HG03571 (cell line): ENCODE results near the gene DBF4B.

Experiments used
- ATAC-seq: cut with Tn5 transposase; IDR thresholded peaks from one replicate; pipeline ENCODE4 v1.9.1; 2021; ENCODE audit not compliant: unreplicated experiment

The DBF4B gene

GRCh38 chr17:44775838-44776621 lies 67.6 kb downstream of the DBF4B start:
- no peak for ATAC-seq

DNA sequence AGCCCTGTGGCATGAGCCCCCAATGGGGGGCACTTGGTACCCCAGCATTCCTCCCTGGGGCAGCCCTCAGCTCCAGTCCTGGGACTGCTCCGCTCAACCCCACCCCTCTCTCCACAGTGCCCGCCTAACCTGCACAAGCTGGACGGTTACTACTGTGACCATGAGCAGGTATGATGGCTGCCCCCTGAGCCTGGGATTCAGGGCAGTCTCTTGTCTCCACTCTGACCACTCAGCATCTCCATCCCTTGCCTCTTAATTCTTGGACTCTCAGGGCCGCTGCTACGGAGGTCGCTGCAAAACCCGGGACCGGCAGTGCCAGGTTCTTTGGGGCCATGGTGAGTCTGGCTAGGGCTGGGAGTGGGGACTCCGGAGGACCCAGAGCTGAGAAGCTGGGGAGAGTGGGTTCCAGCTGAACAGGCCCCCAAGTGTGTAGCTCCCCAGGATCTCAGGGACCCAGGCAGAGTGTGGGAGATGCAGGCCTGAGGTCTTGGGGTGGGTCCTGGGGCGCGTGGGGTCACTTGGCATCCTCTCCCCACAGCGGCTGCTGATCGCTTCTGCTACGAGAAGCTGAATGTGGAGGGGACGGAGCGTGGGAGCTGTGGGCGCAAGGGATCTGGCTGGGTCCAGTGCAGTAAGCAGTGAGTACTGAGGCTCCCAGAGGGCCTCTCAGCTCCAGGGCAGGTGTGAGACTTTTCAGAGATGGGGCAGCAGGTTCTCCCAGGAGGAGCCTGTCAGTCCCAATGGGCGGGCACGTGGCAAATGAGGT lies 68.3 kb downstream of the DBF4B start:
- no peak for ATAC-seq

- no peak for ATAC-seq
These were observed 69.2 kb downstream of the DBF4B start for GRCh38 chr17:44777394-44778348.

- no peak for ATAC-seq
These were observed 70.3 kb downstream of the DBF4B start for GRCh38 chr17:44778656-44779210.

GRCh38 chr17:44779211-44780025 lies 71.0 kb downstream of the DBF4B start:
- ATAC-seq, result no peak

DNA sequence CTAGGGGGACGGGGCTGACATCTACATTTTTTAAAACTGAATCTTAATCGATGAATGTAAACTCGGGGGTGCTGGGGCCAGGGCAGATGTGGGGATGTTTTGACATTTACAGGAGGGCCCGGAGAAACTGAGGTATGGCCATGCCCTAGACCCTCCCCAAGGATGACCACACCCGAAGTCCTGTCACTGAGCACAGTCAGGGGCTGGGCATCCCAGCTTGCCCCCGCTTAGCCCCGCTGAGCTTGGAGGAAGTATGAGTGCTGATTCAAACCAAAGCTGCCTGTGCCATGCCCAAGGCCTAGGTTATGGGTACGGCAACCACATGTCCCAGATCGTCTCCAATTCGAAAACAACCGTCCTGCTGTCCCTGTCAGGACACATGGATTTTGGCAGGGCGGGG lies 71.7 kb downstream of the DBF4B start:
- no peak for ATAC-seq

DNA sequence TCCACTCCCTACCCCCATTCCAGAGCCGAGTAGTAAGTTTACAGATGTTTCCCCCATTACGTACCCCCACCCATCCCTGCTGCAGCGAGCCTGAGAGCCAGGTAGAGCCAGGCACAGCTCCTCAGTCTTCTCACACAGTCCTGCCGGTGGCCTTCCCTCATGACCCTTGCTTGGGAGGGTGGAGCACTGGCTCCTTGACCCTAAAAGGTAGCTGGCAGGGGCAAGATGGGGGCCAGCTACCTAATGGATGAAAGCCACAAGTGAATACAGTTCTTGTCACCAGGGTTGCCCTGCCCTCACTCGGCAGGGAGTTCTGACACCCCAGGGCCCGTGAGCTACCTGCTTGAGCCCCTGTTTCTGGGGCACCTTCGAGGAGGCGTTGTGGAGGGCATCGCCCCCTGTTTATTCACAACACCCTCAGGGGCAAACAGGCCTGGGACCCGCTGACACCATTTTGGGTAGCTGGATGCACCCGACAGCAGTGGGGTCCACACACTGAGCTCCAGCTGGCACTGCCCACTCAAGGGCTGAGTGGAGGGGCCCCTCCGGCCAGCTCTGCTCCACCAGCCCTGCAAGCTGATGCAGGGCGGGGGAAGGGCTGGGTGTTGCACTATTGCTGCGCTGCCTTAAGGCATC lies 72.5 kb downstream of the DBF4B start:
- ATAC-seq, result no peak

GRCh38 chr17:44781551-44782325 lies 73.3 kb downstream of the DBF4B start:
- no peak for ATAC-seq

GRCh38 chr17:44782326-44782850 lies 73.9 kb downstream of the DBF4B start:
- ATAC-seq, result no peak

DNA sequence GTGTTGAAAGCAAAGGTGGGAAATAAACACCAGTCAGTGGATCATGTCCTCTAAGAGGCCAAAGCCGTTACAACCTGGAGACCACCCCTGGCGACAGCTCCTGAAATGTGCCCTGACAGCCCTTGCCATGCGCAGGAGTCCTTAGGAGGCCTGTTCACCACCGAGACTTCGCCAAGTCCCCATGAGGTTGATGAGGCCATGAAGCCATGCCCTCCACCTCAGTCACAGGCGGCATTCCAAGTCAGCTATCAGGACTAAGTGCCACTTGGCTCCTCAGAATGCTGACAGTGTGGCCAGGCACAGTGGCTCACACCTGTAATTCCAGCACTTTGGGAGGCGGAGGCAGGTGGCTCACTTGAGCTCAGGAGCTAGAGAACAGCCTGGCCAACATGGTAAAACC lies 77.5 kb downstream of the DBF4B start:
- ATAC-seq, result no peak

DNA sequence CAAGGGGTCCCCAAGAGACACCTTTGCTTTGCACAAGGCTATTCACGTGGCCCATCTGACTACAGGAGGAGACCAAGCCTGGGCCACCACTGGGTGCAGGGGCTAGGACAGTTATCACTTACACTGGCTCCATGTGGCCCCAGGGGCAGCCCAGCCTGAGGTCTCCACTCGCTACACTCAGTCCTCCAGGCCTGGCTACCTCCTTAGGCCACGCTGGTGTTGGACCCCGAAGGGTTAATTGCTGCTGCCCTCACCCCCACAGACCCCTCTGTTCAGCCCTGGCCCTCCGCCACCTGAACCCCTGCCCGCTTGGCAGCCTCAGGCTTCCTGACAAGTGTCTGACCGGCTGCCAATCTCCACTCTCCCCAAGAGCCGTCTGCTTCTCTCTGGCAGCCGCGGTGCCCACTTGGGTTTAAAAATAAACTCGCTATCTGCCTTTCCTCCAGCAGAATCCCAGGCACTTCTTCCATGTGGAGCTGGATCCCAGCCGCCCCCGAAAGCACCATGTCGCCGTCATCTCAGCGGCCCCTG lies 78.2 kb downstream of the DBF4B start:
- no peak for ATAC-seq

DNA sequence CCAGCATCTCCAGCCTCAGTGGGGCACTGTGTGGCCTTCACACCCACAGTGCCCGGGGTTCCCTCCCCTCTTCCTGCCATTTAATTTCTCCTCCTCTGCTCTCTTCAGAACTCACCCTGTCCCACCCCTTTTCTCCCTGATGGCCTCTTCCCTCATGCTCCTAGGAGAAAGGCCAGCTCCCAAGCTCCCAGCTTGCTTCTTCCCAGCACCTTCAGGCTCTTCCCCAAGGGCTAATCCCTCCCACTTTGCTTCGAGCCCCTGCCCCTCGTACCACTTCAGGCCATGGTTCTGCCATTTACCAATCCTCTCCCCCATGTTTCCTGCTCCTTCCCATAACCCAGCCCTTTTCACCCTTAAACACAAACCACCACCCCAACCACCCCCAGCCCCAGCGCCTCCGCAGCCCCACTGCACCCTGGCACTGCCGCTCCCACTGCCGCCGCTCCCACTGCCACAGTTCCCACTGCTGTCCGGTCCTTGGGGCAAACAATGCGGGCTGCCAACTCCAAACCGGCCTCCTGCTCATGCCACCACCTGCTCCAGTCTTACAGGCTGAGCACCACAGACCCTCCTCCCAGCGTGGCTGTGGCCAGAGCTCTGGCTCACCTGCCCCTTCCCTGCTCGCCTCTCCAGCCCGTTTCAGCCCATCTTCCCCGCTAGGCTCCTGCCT lies 78.9 kb downstream of the DBF4B start:
- no peak for ATAC-seq

GRCh38 chr17:44788139-44788538 lies 79.7 kb downstream of the DBF4B start:
- no peak for ATAC-seq

GRCh38 chr17:44792276-44792675 lies 83.8 kb downstream of the DBF4B start:
- ATAC-seq, result no peak

- no peak for ATAC-seq
These were observed 85.7 kb downstream of the DBF4B start for GRCh38 chr17:44793885-44794842.

DNA sequence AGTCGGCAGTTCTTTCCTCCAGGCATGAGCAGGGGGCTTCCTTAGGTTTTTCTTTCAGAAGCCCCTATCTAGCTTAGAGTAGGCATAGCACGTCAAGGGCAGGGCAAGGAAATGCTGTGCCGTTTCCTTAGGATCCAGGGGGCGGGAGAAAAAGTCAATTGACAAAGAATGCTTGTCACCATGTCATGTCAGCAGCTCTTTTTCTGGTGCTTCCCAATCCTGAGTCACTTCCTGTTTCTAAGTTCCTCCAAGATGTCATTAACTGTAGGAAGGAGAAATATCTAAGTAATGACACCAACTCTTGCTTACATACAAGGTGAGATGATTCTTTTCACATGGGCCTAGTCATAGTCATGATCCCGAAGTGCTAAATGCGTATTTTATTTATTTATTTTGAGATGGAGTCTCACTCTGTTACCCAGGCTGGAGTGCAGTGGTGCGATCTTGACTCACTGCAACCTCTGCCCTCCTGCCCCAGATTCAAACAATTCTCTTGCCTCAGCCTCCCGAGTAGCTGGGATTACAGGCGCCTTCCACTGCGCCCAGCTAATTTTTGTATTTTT lies 86.5 kb downstream of the DBF4B start:
- ATAC-seq, result no peak
